Head of caudate nucleus (tissue), 42 donors: ENCODE data around the gene CIITA.
A peak's percentile ranks its signal among the peaks of the same experiment; 100 is the strongest.
"Not testable (repeated sequence)": the region's sequence is repeated elsewhere in the genome, so short reads cannot be mapped to it uniquely, and the experiment has no call there.

Experiments used
- DNase-seq, 42 donors: peaks; one replicate each; pipeline versions ENCODE4 v3.0.0 to v3.0.0-alpha.2; 2020 to 2021; ENCODE audit warnings: mixed read lengths in 7 of 42
- intact Hi-C: fragments of 100-400 bp; cut with DNase I; formaldehyde crosslinking; loops from one replicate; pipeline ENCODE4 v1.15.0; 2022

Gene CIITA

DNA sequence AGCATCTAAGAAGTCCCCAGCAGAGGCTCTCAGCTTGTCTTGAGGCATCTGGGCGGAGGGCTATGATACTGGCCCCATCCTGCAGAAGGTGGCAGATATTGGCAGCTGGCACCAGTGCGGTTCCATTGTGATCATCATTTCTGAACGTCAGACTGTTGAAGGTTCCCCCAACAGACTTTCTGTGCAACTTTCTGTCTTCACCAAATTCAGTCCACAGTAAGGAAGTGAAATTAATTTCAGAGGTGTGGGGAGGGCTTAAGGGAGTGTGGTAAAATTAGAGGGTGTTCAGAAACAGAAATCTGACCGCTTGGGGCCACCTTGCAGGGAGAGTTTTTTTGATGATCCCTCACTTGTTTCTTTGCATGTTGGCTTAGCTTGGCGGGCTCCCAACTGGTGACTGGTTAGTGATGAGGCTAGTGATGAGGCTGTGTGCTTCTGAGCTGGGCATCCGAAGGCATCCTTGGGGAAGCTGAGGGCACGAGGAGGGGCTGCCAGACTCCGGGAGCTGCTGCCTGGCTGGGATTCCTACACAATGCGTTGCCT is at the start of gene CIITA:
Gene CIITA (plus strand): TSS at position 404 of the 543 bp plus-strand sequence. CDS start 129 bp downstream, at position 533.
- DNase-seq, result peak in 41 of 42 donors; percentile 28 to 87 (median 60)
- intact Hi-C loops, result no loop called here

- peak in 18 of 42 donors; percentile 7 to 67 (median 34) for DNase-seq
- intact Hi-C loops, result no loop called here
Observed at GRCh38 chr16:10827691-10828341, 49.2 kb upstream of the CIITA start.

GRCh38 chr16:10828851-10829366 is 48.1 kb upstream of the CIITA start:
- intact Hi-C loops, result no loop called here
- DNase-seq, result peak; percentile 52 to 94 (median 81)

GRCh38 chr16:10829390-10830098 is 47.5 kb upstream of the CIITA start:
- DNase-seq, intact Hi-C loops: not testable (repeated sequence)

GRCh38 chr16:10830240-10830639 is 46.8 kb upstream of the CIITA start:
- intact Hi-C loops, DNase-seq: not testable (repeated sequence)

DNA sequence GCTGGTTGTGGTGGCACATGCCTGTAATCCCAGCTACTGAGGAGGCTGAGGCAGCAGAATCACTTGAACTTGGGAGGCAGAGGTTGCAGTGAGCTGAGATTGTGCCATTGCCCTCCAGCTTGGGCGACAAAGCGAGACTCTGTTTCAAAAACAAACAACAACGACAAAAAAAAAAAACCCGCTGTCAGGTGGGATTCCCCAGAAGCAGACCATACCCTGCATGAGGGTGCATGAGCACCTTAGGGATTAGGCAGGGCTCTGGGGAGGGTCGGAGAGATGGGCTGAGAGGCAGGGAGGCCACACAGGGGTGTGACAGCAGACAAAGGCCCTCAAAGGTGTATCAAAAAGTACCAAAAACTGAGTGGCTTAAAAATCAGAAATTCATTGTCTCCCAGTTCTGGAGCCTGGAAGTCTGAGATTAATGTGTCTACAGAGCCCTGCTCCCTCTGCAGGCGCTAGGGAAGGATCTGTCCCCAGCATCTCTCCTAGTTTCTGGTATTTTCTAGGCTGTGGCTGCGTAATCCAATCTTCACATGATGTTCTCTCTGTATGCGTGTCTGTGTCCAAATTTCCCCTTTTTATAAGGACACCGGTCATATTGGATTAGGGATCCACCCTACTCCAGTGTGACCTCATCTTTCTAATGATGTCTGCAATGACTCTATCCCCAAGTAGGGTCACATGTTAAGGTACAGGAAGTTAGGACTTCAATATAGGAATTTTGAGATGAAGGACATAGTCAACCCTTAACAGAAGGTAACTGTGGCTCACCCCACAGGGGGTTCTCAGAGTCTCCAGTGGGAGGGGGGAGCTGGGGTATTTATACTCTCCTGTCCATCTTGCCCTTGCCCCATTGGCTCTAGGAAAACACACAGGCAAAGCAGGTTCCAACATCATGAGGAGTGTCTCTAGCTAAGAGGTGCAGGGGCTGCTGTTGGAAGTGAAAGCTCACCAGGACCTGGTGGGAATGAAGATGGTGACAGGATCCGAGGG is 44.8 kb upstream of the CIITA start:
- no peak for DNase-seq
- intact Hi-C loops, result no loop called here

- intact Hi-C loops, result no loop called here
- no peak for DNase-seq
Observed at GRCh38 chr16:10833271-10833670, 43.7 kb upstream of the CIITA start.

- intact Hi-C loops, result no loop called here
- no peak for DNase-seq
Observed at GRCh38 chr16:10834130-10834529, 42.9 kb upstream of the CIITA start.

DNA sequence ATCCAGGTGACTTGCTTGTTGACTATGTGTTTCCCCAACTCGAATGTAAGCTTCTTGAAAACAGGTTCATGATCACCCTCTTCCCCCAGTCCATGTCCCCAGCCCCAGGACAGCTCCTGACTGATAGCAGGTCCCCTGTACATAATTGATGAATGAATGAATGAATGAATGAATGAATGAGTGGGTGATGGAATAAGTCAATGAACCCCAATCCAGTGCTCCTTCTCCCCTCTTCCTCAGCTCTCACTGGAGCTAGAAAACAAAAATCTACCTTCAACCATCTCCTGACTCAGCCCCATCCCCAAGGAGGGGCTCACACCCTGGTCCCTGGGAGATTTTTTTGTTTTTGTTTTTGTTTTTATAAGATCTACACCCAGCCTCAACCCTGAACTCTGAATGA is 42.2 kb upstream of the CIITA start:
- intact Hi-C loops, result no loop called here
- no peak for DNase-seq

DNA sequence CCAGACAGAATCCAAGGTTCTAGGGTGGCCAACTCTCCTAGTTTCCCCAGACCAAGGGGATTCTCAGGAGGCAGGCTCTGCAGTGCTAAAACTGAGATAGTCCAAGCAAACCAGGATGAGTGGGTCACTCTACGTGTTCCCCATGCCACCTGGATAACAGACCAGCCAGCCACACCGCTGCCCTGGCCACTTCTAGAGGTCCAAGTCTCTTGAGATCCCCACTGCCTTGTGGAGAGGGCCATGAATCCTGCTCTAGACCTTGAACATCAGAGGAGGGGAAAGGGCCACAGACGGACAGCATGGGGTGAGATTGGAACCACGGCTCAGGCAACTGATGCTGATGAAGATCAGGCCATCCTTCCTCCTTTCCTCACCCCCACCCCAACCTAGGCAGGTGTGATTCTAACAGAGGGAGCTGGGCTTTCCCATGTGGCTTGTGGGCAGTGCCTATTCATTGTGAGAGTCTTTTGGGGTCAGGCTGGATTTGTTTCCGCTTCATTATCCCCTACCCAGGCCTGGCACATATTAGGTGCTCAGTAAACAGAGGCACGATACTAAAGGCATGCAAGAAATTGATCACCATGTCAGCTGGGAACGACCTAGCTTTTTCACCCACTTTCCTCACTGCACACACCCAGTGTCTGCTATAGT is 41.6 kb upstream of the CIITA start:
- intact Hi-C loops, result no loop called here

GRCh38 chr16:10836174-10836853 is 40.7 kb upstream of the CIITA start:
- no peak for DNase-seq
- intact Hi-C loops, result no loop called here

More for the DNA sequence above, 41.6 kb upstream of the CIITA start:
- DNase-seq, result no peak

- intact Hi-C loops, result no loop called here
- no peak for DNase-seq
Observed at GRCh38 chr16:10838621-10839278, 38.3 kb upstream of the CIITA start.

DNA sequence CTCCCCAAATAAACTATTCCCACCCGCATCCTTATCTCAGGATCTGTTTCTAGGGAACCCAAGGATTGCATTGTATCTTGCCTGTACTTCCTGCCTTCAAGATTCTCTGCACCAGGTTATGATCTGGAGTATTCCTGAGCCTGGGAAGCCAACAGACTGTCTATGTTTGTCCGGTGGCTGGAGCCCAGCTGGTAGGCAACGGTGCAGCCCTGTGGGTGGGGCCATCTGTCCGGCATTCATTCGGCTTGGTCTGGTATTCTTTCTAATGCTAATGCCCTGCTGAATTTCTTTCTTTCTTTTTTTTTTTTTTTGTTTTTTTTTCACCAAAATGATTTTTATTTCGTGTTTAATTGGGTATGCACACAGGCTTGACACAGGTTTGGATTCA is 37.7 kb upstream of the CIITA start:
- DNase-seq, result no peak
- intact Hi-C loops, result no loop called here

DNA sequence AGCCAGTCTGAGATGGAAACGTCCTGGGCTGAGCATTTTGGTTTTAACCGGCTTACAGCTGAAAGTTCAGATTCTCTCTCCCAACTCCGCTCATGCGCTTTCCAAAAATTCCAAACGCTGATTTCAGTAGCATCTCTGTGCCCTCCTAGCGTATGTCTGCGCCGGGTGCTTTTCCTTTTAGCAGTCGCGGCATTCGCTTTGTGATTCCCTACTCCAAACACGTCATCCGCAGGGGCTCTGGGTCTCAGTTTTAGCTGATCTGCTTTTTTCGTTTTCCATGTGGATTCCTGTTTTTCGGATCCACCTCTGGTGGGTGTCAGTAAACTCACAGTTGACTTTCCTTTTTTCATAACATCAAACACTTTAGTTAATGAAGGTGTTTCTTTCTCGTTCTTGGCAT is 36.3 kb upstream of the CIITA start:
- no peak for DNase-seq
- intact Hi-C loops, result no loop called here

GRCh38 chr16:10846213-10846998 is 30.6 kb upstream of the CIITA start:
- intact Hi-C loops, result no loop called here
- peak in 1 of 42 donors; percentile 18 for DNase-seq

GRCh38 chr16:10847176-10847575 is 29.8 kb upstream of the CIITA start:
- intact Hi-C loops, result no loop called here
- no peak for DNase-seq
